HG02973 (cell line): ENCODE results near the gene ATP2A3.

Experiments used
- ATAC-seq: cut with Tn5 transposase; IDR thresholded peaks from one replicate; pipeline ENCODE4 v1.9.1; 2021; ENCODE audit warnings: moderate library complexity; ENCODE audit not compliant: unreplicated experiment

ATP2A3 gene

GRCh38 chr17:3974138-3974687, 10.0 kb upstream of the ATP2A3 start:
- ATAC-seq = no peak

GRCh38 chr17:3973495-3974137, 9.4 kb upstream of the ATP2A3 start:
- no peak for ATAC-seq

DNA sequence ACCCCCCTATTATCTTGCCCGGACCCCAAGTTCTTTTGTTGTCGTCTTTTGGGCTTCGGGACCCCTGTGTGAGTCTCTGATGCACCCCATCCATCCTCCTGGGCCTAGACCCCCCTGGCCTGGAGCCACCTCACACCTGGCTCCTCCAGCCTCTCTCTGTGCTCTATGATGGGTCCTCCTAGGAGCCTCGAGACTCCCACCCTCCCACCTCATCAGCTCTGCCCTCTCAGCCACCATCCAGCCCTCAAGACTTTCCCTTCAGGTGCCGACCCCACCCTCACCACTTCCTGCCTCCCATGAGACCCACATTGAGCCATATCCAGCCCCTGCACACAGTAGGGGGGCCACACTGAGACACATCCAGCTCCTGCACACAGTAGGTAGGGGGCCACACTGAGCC, 8.7 kb upstream of the ATP2A3 start:
- ATAC-seq = no peak

GRCh38 chr17:3972281-3972731, 8.1 kb upstream of the ATP2A3 start:
- ATAC-seq = no peak

- no peak for ATAC-seq
Observed at GRCh38 chr17:3970668-3971067, 6.4 kb upstream of the ATP2A3 start.

- ATAC-seq = no peak
Observed at GRCh38 chr17:3969963-3970362, 5.7 kb upstream of the ATP2A3 start.

DNA sequence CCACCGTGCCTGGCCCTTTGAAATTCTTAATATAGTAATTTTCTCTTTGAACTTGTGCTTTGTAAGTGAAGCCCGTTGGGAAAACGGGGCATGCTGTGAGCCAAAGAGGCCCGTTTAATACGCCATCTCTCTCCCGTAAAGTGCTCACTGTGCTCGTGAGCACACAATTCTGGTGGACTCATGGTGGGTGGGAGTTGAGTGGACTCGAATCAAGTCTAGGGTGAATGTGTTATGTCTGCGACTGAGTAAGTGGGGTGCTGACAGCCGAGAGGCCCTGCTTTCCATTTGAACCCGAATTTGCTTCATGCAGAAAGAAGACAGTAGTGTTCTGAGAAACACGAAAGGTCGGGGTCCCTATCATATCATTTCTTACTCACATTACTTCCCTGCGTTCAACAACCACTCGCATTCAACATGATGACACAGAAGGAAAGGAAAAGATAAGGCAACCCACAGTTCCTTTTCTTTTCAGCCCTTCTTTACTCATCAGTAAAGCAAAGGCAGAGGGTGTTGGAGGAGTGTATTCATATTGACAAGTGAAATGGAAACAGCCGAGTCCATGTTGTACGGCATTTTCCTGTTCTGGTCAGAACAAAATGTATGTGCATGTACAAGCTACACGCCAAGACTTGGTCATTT, 4.8 kb upstream of the ATP2A3 start:
- no peak for ATAC-seq

DNA sequence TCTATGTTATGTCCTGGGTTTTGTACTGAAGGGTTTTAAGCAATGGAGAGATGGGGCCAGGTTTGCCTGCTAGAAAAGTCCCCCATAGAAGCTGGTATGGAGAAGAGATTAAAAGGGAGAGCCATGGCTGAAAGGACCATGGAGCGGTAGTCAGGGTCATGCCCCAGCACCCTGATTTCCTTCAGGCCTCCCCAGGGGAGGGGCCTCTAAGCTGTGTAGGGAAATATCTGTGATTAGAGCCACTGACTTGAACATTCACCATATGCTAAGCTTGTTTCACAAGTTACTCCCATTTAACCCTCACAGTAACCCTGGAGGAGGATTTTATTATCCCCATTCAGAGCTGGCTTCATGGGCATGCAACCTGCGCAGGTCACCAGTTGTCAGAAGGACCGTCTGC, 3.8 kb upstream of the ATP2A3 start:
- ATAC-seq = no peak

DNA sequence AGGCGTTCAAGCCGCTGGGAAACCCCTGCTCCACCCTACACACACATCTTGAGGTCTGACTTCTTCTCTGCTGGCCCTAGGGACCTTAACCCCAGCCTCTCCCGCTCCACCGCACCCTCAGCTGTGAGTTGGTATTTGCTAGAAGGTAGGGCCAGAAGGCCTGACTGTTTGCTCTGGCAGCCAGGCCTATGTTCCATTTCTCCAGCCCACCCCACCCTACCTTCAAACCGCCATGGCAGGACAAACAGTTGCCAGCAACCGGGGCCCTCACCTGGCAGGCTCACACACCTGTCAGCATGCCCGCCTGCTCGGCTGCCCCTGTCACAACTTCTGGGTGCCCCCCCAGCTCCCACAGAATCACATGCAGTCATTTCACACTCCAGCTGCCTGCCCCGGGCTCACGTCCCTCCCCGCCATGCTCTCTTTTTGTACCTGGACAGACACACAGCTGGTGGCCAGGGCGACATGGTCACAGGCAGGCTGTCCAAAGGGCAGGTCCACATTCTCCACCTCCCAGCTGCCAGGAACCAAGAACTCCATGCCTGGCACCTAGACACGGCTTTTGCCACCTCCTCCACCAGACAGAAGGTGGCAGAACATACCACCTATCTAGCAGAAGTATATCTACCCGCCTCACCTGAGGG, 2.6 kb upstream of the ATP2A3 start:
- ATAC-seq = no peak

DNA sequence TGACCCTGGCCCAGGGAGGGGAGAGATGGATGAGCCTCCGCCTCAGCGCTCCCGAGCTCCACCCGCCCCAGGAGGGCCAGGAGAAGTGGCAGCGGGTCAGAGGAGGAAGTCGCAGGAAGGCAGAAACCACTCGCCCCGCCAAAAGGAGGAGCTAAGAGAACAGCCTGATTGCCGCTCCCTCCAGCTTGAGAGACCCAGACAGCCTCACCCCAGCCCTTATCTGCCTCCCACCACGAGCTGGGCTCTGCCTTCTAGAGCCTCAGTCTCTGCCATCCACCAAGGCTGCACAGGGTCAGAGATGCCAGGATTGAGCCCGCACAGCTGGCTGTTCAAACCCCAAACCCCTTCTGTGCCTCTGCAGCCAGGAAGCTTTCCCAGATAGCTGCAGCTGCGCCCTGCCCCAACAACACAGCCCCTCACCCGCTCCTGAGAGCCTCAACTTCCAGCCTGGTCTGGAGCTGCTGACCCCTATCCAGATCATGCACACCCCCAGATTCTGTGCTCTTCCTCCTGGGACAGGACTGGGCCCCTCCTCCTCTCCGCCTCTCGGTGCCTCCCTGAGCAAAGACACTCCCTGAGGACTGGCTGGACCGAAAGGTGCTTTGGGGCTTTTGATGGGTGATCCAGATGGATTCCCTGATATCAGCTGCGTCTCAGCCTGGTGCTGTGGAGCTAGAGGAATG, 1.0 kb upstream of the ATP2A3 start:
- no peak for ATAC-seq

- ATAC-seq = peak; percentile 8
Observed at GRCh38 chr17:3963237-3964201, 718 bp downstream of the ATP2A3 start.

DNA sequence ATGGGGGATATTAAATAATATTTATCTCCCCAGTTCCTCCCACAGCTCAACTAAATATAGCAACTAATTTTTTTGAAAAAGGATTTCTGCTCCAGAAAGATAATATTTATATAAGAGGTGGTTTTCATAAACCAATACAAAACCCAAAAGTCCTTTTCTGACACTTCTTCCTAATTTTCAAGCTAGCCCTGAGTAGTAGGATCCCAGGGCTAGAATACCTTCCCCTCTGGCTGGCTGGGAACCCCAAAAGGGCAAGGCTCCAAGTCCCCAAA, 1.3 kb downstream of the ATP2A3 start:
- no peak for ATAC-seq

- ATAC-seq = no peak
Observed at GRCh38 chr17:3962217-3962964, 1.8 kb downstream of the ATP2A3 start.

DNA sequence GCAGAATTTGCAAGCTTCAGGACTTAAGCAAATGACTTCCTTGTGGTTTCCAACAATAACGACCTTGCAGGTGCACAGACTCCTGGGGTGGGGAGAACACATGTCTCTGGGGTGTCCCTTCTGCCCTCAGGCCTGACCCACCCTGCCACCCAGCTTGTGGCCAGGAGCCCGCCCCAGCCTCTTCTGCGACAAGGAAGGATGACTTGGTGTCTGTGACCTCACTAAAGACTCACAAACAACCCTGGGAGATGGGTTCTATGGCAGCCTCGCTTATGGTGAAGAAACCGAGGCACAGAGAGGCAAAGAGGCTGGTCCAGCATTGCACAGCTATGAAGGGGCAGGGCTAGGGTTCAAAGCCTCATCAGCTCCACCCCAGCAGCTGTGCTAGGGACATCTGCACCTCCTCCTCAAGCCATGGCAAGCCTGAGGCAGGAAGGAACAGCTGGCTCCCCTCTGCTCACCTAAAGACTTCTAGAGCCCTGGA, 2.6 kb downstream of the ATP2A3 start:
- ATAC-seq = no peak

- no peak for ATAC-seq
Observed at GRCh38 chr17:3960764-3961163, 3.5 kb downstream of the ATP2A3 start.

DNA sequence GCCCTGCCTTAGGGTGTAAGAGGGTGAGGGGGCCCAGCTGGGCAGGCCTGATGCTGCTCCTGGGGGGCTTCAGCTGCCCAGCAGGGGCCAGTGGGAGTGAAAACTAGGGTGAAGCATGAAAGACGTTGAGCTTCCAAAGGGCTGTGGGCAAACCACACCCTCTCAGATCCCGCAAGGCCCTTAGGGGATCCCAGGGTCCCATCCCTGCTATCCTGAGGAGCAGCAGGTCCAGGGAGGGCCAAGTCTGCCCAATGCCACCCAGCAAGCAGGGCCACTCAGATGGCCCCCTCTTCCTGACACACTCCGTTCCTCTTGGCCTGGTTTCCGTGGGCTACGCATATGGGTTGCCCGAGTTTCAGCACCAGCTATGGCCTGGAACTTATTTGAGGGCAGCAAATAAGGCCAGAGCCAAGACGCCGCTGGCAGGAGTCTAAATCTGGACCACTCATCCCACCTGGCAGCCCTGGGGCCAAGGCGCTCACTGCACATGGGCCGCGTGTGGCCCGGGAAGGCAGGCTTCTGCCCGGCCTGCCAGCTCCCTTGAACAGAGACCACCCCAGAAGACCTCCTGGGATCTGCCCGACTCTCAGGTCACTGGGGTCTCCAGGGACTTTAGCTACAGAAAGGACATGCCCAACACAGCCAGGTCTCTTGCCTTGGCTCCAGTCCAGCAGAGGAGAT, 4.2 kb downstream of the ATP2A3 start:
- ATAC-seq = no peak

DNA sequence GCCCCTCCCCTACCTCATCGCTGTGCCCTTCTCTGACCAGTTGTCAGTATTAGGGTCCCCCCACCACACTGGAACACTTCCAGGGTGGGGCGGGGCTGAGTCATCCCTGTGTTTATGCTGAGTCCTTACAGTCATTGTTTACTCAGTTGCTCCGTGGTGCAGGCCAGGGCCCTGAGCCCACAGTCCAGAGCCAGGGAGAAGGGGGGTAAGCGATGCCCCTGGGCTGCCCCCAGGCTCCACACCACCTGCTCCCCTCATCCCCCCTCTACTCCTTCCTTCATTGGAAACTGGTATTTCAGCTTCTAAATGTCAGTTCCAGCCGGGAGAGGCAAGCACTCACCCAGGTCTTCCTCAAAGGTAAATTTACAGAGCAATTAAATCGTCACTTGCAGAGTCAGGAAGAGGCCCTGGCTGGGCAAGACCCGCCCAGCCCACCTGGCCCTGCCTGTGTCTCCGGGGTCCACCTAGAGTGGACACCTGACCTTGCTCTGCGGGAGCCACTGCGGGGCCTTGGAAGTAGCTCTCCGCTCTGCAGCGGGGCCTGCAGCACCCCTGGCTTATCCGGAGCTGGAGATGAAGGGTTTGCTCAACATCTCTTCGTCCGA, 4.8 kb downstream of the ATP2A3 start:
- ATAC-seq = no peak

DNA sequence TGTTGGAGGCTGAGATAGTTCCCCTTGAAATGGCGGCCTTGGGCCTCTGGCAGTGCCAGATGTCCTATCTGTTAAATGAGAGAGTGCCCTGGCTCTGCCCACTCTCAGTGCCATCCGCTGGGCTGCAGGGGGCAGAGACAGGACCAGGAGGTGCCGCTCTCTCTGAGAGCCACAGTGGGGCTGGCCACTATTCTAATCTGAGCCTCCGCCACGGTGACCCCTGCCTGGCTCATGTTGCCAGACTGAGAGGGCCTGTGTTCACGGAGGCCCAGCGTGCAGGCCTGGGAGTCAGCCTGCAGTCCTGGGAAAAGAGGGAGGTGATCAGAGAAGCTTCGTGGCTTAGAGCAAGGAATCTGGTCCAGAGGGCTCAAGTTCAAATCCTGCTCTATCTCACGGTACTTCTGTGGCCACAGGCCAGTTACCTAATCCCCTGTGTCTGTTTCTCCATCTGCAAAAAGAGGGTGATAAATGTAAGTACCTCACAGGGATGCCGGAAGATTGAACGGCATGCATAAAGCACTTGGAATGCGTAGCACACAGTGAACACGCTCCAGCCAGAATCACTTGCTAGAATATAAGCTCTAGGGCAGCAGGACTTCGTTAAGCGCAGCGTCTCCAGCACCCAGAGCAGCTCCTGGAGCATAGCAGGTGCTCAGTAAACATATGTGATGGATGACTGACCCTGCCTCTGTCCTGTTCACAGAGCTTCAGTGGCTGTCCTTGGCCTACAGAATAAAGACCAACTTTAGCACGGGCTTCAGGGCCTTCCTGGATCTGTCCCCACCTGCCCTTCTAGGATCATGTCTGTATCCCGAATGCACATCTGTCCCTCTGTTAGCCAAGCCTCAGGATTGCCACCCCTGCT, 6.3 kb downstream of the ATP2A3 start:
- no peak for ATAC-seq
